HG03103 (cell line): ENCODE data around the gene ZNF337.
"Not testable (repeated sequence)": the region's sequence is repeated elsewhere in the genome, so short reads cannot be mapped to it uniquely, and the experiment has no call there.

ENCODE experiments used
- ATAC-seq: cut with Tn5 transposase; IDR thresholded peaks from one replicate; pipeline ENCODE4 v1.9.1; 2021; ENCODE audit warnings: low read depth; ENCODE audit not compliant: unreplicated experiment

The ZNF337 gene

DNA sequence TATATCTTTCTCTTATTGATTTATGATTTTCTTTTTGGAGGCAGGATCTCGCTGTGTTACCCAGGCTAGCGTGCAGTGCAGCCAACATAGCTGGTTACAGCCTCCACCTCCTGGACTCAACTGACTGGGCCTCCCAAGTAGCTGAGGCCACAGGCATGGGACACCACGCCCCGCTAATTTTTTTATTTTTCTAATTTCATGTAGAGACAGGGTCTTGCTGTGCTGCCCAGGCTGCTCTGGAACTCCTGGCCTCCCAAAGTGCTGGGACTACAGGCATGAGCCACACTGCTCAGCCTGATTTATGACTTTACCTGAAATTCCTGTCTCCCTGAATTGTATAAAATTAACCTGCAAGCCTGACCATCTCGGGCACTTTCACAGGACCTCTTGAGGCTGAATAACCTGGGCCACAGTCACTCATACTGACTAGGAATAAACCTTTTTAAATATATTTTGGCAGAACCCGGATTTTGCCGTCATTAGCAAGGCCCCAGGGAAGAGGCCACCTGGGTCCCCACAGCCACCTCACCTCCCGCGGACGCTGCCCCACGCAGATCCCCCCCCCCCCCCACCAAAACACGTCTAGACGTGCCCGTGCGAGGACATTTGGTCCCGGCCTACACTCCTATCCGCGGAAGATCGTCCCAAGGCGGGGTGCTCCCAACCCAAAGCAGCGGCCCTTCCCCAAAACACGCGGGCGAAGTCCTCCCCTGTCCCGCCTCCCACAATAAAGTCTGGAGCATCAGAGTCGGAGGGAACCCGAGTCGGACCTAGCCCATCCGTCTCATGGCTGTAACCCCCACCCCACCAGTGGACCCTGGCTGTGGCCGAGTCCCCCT, 902 bp downstream of the ZNF337 start:
- ATAC-seq, result no peak

DNA sequence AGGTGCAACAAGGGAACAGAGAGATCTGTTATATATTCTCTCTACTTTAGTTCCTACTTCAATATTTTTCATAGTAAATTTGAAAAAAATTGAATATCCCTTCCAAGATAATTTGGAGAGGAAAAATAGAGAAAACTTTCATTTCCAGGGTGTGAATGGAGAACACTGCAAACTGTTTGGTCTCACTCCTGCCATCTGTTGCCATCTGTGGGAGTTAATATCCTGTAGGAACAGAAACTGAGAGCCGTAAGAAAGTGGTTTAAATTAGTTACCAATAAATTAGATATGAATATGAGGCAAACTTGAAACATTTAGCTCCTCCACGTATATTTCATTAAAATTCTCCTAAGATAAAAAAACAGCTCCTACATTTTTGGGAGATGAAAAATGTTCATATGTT, 4.2 kb downstream of the ZNF337 start:
- ATAC-seq, result no peak

DNA sequence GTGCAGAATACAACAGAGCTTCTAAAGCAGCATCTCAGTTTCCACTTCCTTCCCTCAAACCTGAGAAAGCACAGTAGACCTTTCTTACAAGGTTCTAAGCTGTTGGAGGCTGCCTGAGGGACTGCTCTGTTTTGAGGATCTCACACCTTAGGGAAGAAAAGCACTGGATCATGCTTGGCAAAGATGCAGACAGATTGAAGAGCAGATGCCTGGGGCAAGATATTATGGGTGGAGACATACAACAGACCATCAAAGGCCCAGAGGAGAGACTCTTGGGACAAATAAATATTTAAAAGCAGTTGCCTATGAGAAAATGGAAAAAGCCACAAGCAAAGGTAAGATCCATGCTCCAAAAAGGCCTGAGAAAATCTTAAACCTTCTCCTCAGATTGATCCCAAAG, 6.2 kb downstream of the ZNF337 start:
- ATAC-seq, result no peak

DNA sequence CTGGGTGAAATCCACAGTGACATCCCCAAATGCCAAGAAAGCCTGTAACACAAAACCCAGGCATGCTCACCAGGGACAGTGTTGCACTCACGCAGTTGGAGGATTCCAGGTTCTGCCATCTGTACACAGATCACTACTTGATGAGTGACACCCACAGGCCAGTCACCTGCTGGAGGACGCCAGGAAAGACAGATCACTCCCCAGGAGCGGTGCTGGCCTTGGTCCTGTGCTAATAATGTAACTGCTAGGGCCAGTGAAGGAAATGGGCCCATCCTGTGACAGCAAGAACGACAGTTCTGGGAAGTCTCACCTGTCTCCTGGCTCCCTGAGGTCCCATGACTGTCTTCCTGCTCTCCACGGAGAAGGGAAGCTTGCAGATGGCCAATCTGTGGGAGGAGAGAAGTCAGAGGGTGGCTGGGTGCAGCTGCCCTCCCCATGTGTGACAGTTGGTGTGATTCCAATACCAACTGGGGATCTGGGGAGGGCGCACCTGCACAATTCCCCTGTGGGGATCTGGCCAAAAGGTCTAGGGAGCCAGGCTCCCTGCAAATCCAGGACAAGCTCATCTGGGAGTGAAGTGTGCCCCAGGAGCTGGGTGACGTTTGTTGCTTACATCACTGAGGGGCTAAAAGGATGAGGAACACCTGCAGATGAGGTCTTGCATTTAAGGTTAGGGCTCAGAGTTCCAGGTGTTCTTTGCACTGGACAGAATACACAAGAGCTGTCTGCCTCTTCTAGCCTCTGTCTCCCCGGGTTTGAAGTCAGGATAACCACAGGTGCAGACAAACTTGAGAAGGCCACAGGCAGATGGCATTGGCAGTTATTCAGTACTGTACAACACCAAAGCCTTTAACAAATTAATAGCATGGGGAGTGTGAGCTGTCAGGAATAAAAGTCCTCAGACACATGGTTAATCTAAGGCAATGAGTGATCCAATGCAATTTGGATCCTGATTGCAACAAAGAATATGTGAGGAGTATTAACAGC, 10.3 kb downstream of the ZNF337 start:
- ATAC-seq, result peak; percentile 21

DNA sequence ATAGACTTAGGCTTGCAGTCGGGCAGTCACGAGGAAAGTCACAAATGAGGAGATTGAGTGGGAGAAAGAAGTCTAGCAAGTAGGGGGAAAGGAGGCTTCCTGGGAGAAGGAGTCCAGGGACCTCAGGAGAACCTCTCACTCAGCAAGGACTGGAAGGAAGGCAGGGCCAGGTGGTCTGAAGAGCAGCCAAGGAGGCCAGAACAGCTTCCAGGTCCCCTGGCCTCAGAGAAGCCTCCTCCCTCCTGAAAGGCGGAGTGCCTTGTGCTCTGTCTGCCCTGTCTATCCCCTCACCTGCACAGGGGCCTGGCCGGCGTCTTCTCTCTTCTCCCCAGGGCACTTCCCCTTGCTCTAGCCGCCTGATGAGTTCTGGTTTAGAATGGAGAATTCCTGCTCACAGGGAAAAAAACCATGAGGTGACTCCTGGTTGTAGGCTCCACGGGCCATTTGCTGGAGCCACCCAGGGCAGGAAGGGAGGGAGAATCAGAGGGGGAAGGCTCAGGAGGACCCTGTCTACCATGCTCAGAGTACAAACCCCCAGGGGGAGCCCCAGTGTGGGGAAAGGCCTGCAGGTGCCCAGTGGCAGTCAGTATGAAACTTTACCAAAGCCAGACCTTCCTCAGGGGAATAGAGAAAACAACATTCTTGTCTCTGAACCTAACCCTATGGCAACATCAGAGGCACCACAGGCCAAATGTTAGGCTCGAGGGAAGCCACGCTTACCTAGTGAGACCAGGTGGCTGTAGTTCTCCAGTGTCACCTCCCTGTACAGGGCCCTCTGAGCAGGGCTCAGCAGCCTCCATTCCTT, 11.2 kb downstream of the ZNF337 start:
- ATAC-seq, result peak; percentile 66

DNA sequence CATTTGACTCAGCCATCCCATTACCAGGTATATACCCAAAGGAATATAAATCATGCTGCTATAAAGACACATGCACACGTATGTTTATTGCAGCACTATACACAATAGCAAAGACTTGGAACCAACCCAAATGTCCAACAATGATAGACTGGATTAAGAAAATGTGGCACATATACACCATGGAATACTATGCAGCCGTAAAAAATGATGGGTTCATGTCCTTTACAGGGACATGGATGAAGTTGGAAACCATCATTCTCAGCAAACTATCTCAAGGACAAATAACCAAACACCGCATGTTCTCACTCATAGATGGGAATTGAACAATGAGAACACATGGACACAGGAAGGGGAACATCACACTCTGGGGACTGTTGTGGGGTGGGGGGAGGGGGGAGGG, 12.8 kb downstream of the ZNF337 start:
- ATAC-seq, result not testable (repeated sequence)

DNA sequence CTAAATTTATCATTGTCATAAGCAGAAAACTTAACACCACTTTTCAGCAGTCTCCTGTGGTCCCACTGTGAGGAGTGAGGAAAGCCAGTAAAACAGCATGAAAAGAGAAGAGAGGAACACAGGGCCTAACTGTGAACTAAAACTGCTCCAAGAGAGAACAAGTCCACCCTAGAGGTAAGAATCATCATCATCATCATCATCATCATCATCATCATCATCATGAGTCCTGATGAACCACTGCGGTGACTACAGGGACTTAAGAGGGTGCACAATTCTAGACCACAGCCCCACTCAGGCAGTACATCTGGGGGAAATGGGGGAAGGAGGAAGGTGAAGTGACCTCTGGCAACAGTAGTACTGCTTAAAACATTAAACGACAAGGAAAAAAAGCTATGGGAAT, 13.6 kb downstream of the ZNF337 start:
- ATAC-seq, result no peak

DNA sequence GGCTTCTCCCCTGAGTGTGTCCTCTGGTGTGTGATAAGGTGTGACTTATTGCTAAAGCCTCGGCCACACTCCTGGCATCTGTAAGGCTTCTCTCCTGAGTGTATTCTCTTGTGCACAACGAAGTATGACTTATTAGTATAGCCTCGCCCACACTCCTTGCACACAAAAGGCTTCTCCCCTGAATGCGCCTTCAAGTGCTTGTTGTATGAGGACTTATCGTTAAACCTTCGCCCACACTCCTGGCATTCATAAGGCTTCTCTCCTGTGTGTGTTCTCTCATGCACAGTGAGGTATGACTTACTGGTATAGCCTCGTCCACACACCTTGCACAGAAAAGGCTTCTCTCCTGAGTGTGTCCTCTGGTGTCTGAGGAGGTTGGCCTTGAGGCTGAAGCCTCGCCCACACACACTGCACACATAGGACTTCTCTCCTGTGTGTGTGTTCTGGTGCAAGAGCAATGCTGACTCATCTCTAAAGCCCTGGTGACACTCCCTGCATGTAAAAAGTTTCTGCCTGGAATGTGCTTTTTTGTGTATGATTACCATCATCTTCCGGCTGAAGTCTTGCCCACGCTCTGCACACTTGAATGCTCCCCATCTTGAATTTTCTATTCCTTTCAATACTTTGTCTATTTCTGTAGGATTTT, 20.4 kb downstream of the ZNF337 start:
- ATAC-seq, result no peak

DNA sequence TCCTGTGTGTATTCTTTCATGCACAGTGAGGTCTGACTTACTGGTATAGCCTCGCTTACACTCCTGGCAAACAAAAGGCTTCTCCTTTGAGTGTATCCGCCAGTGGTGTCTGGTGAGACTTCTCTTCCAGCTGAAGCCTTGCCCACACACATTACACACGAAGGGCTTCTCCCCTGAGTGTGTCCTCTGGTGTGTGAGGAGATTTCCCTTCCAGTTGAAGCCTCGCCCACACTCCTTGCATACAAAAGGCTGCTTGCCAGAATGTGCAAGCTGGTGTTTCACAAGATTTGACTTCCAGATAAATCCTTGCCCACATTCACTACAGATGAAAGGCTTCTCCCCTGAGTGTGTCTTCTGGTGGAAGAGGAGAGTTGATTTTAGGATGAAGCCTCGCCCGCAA, 21.5 kb downstream of the ZNF337 start:
- ATAC-seq, result no peak

DNA sequence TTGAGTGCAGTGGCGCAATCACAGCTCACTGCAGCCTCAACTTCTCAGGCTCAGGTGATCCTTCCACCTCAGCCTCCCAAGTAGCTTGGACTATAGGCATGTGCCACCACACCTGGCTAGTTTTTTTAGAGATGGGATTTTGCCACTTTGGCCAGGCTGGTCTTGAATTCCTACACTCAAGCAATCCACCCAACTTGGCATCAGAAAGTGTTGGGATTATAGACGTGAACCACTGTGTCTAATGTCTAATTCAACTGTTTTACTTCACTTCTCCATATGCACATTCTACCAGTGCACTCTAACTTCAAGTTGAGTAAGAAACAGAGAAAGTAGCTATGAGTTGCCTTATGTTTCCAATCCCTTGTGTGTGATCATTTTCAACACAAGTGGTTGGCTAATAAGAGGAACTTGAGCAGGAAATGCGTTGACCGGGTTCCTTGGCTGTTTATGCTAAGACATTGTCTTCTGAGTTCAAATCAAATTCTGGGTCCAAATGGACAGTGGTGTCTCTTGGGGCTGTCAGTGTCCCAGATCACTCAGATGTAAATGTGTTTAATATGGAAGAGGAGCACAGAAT, 23.9 kb downstream of the ZNF337 start:
- no peak for ATAC-seq

DNA sequence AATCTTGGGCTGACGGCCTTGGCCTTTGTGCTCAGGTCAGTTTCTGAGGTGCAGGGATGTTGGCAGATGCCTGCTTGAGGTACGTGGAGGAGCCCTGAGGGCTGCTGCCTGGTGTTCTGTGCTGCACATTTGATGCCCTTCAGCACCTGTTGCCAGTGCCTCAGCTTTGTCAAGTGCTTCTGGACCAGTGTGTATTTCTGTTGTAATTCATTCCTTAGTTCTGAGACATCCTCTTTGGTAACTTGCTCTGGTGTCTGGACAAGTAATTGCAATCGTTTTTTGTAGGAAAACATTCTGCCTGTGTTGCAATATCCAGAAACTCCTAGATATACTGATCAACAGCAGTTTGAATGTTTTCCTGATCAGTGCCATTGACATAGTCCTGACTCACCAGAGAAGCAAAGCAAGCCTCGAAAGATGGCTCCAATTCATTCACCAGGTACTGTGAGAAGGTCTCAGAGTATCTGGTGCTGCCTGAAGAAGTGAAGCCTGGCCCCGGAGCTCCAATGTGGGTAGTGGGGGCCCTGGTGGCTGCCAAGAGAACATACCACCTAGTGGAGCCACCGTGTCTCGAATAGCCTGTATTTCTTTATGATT, 26.7 kb downstream of the ZNF337 start:
- no peak for ATAC-seq

DNA sequence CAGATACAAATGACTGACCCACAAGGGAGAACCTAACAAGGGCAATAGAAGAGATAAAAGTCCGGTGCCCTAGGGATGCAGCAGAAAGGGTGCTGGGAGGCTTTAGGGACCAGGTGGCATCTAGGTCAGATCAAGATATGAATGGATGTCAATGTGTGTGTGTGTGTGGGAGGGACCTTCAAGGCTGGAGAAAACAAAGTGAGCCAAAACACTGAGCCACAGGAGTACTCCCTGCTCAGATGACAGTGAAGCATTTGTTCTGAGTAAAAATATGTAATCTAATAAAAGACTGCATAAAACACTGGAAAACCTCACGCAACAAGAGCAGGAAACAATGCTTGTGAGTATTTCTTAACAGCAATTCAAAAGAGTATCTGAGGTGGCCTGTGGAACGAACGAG, 28.2 kb downstream of the ZNF337 start:
- ATAC-seq, result no peak

DNA sequence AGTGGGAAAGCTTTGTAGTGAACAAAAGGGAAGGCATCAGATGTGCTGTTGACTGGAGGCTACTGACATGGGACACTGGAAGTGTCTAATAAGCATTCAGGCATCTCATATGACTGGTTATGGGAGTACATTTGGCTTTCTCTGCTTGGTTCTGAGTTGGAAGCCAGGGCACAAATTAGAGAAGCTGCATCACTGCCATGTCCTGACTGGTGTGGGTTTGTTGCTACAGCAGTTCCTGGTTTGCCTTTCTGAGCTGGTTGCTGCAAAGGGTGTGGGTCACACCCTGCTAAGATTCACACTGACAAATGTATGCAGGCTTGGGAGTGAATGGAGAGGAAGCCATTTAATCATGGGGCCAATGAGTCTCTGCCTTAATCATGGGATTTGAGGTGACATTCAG, 36.7 kb downstream of the ZNF337 start:
- no peak for ATAC-seq

DNA sequence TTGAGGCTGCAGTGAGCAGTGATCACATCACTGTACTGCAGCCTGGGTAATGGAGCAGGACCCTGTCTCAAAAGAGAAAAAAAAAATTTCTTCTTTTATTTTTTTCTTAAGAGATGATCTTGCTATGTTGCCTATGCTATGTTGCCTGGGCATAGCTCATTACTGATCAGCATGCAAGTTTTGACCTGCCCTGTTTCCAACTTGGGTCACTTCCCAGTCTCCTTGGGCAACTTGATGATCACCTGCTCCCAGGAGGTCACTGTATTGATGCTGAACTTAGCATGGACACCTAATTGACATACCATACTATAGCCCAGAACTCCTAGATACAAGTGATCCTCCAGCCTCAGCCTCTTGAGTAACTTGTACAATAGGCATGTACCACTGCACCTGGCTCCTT, 42.2 kb downstream of the ZNF337 start:
- no peak for ATAC-seq

DNA sequence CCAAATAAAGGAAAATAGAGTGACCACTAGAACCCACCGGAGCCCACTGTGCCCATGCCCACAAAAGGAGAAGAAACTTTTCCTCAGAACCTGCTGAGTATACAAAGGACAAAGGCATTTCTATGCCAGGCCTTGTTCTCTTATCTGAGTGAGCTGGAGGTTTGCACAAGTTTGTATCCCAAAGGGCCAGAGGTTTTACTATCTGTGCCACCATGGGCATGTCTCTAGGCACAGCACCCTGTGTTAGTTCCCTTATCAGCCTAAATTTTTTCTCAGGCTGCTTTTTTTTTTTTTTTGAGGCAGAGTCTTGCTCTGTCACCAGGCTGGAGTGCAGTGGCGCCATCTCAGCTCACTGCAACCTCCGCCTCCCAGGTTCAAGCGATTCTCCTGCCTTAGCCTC, 43.8 kb downstream of the ZNF337 start:
- not testable (repeated sequence) for ATAC-seq

DNA sequence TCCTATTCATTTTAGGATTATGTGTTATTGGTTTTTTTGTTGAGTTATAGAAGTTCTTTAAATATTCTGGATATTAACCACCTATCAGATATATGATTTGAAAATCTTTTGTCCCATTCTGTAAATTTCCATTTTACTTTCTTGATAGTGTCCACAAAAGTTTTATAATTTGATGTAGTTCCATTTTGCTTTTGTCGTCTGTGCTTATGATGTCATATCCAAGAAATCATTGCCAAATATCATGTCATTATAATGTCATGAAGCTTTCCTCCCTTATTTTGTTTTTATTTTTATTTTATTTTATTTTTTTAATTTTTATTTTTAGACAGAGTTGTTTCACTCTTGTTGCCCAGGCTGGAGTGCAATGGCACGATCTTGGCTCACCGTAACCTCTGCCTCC, 51.8 kb downstream of the ZNF337 start:
- ATAC-seq, result no peak

DNA sequence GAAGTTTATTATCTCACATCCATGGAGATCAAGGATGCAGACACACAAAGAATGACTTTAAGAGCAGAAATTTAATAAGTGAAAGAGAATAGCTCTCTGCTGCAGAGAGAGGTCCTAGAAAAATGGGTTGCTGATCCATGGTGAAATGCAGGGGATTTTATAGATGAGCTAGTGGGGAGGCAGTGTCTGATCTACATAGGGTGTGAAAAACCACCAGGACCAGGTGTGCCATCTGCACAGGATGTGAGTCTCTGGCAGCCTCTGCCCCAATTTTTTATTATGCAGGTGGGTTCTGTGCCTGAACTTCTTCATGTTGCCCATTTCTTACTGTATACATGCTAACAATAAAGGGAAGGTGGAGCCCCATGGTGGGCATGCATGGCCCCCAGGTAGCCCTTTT, 52.9 kb downstream of the ZNF337 start:
- ATAC-seq, result no peak

DNA sequence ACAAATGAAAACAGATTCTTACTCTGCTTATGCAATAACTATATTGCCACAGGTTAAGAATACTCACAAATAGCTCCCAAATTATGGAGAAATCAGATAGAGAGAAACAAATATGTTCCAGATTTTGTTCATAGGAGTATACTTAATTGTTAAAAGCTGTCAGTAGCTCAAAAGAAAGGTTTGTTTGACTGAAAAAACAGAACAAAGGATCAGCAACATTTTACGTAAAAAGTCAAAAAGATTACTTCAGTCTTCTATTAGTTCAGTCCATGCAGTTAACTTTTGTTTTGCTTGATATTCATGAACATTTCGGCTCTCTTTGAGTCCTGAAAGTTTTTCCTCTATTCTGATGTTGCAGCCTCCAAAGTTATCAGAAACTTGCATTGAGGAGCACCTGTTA, 59.4 kb downstream of the ZNF337 start:
- ATAC-seq, result no peak

DNA sequence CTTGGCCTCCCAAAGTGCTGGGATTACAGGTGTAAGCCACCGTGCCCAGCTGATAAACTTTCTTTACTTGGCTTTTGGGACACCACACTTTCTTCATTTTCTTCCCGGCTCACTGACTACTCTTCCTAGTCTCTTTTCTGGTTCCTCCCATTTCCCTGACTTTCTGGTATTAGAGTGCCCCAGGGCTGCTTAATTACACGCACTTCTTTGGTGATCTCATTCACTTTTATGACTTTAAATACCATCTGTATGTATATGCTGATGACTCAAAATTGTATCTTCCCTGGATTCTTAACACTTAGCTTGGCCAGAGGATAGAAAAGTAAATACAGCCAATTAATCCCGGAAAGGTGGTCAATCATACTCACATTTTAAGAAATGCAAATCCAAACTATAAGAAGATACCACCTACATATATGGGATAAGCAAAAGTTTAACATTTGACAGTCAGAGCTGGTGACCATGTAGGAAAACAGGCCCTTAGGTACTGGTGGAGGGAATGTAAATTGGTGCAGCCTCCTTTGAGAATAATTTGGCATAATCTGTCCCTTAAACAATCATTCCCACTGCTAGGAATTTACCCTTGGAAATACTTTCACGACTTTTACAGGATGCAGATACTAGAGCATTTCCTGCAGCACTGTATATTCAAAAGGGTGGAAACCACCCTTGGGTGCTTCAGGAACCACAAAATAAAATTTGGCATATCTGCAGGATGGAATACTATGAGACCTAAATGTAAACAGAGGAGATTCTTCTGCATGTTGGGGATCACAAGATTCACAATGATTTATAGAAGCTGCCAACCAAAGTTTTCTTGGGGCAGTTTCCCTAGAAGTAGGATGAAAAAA, 63.5 kb downstream of the ZNF337 start:
- ATAC-seq, result no peak
